GM21723 (cell line): ENCODE measurements around the gene CHST3.
"Not testable (repeated sequence)": the region's sequence is repeated elsewhere in the genome, so short reads cannot be mapped to it uniquely, and the experiment has no call there.

Source experiments
- ATAC-seq: cut with Tn5 transposase; IDR thresholded peaks from one replicate; pipeline ENCODE4 v1.9.1; 2021; ENCODE audit warnings: mild to moderate bottlenecking, moderate library complexity; ENCODE audit not compliant: unreplicated experiment

The CHST3 gene

DNA sequence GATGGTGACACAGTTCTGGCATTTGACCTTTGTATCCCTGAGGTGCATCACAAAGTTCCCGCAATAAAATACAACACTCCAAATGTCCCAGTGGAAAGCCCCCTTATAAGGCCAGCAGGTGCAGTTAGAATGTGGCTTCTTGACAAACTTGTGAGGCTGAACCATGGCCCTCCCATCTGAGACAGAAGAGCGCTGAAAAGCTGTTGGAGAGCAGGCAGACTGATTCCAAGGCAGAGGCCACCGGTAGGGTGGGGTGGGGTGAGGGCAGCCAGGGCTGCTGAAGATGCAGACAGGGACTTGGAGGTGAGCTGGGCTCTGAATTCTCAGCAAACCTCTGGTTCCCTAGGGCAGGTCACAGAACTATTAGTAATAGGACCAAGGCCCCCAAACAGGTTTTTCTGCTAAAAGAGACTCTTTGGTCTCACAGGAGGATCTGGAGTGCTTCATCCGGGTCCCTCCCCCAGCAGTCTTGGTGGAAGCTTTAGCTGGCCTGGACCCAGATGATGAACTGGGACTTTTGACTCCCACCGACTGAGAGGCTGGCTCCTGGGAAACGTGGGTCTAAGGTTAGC, 15.6 kb upstream of the CHST3 start:
- no peak for ATAC-seq

DNA sequence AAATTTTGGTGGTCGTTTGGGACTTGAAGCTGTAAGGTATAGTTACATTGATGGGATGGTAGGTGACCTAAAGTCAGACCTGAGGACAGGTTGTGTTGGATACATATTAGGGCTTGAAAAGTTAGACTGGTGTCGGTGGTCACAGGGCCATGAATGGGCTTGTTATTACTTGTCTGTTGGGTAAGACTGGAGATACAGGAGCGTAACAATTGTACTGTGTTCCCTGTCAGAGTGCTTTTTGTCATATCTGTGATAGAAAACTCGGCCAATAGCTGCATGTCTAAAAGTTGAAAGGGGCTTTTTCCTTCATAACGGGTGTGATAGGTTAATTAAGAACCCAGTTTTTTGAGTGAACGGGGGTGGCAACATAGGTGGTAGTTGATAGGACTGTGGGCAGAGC, 13.5 kb upstream of the CHST3 start:
- no peak for ATAC-seq

DNA sequence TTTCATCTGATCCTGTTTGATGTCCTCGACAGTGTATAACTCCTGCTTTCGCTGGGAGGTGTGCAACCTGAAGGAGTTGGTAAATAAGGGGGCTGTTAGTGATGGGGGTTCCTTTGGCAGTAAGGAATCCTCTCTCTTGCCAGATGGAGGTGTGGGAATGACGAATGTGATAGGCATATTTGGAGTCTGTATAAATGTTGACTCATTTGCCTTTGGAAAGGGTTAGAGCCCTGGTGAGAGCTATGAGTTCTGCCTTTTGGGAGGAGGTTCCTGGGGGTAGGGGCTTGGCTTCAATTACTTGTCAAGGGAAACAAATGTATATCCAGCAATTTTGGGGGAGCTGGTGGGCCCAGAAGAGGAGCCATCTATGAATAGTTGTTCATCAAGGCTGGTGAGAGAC, 11.4 kb upstream of the CHST3 start:
- ATAC-seq: no peak

GRCh38 chr10:71957546-71958275, 6.5 kb upstream of the CHST3 start:
- no peak for ATAC-seq

GRCh38 chr10:71959526-71959925, 4.7 kb upstream of the CHST3 start:
- no peak for ATAC-seq

DNA sequence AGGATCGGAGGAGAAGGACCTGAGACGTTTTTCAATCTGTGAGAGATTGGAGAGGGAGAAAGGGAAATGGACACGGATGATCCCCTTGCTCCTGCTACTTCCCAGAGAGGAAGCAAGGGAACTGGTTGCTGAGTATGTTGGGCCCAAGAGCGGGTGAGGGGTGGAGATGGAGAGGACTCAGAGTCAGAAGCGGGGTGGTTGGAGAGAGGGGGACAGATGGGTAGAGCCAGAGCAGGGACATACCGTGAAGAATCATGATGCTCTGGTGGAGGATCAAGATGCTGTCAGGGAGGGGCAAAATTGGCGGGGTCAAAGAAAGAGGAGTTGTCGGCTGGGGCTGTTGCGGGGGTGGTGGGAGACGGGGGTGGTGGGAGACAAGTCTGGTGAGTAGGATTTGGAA, 2.4 kb upstream of the CHST3 start:
- ATAC-seq: no peak

GRCh38 chr10:71962901-71963300, 1.3 kb upstream of the CHST3 start:
- ATAC-seq: no peak

GRCh38 chr10:71963351-71964097, 671 bp upstream of the CHST3 start:
- no peak for ATAC-seq

GRCh38 chr10:71964743-71965515, 734 bp downstream of the CHST3 start:
- ATAC-seq: no peak

DNA sequence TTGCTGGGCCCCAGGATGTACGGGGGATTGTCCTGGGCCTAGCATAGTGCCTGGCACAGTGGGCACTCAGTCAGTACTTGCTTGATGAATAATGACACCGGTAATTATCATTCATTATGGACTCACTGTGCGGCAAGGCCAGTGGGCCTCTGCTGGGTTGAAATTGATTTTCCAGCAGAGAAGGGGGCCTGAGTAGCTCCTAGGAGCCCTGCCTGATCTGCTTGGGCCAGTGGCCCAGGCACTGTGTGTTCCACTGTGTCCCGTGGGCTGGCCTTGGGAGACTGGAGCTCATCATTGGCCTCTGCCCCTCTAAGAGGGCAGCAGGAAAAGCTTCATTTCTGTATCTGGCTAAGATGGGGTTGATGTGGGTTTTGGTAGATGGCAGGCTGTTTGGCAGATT, 1.4 kb downstream of the CHST3 start:
- no peak for ATAC-seq

DNA sequence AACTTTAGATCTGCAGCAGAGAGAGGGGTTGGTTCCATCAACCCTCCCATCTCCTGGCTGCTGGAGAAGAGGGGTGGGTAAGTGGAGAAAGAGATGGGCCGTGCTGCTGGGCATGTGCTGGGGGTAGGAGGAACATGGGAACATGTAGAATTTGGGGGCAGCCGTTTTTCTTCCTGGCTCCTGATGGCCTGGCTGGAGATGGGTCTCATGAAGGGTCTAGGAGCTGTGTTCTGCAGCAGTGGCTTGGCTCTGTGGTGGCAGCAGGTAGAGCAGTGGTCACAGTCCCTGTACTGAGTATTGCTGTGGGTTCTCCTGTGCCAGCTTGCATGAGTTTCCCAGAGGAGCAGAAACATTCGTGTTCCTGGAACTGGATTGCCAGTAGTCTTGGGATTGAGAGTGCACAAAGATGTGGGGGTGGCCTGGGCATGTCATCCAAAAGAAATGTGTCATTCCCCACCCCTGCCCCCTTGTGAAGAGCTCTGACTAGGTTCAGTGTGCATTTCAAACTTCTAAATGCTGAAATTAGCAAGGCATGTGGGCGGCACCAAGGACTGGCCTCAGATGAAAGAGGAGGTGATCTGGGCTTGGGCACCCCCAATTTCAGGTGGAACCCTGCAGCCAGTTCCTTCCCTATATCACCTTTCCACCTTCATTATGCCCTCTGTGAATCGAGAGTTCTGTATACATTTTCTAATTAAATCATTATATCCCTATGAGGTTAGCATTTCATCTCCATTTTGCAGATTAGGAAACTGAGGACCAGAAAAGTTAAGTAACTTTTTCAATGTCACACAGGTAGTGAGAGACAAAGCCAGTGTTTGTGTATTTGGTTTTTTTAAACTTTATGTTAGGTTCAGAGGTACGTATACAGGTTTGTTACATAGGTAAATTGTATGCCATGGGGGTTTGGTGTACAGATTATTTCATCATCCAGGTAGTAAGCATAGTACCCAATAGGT, 2.1 kb downstream of the CHST3 start:
- ATAC-seq: no peak

DNA sequence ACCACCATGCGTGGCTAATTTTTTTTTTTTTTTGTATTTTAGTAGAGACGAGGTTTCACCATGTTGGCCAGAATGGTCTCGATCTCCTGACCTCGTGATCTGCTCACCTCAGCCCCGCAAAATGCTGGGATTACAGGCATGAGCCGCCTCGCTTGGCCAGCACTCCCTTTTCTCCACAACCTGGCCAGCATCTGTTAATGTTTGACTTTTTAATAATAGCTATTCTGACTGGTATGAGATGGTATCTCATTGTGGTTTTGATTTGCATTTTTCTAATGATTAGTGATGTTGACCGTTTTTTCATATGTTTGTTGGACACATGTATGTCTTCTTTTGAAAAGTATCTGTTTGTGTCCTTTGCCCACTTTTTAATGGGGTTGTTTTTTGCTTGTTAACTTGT, 3.8 kb downstream of the CHST3 start:
- not testable (repeated sequence) for ATAC-seq

DNA sequence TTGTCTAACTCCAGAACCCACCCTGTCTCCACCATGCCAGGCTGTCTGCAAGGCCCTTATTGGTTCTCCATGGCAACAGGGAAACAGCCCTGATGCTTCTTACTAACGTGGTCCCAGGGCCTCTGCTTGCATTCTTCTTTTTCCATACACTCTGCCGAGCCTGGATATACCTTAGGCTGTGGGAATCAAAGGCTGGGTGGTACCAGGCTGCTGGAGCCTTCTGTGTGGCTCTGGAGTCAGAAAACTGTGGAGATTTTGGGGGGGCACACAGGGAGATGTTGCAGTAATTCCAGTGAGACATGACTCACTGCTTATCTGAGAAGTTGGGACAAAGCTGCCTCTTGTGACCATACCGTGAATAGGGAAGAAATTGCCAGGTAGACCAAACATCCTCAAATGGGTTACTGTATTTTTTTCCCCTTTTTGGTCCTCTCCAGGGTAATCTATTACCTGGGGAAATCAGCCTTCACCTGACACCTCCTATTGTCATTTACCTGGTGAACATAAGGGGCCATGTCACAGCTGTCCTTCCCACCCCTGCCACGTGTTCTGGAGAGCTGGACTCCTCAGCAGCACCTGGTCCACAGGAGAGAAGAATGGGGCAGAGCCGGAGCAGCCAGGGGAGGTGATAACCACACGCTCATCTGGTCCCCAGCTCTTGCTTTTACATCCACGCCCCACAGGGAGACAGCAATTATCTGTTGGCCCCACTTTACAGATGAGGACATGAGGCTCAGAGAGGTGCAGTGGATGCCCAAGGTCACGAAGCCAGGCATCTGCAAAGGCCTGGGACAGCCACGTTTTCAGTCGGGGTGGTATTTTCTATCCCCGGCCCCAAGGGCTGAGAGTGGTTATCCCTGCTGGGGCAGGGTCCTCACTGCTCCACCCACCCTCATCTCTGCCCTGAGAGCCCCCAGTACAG, 4.6 kb downstream of the CHST3 start:
- ATAC-seq: no peak

DNA sequence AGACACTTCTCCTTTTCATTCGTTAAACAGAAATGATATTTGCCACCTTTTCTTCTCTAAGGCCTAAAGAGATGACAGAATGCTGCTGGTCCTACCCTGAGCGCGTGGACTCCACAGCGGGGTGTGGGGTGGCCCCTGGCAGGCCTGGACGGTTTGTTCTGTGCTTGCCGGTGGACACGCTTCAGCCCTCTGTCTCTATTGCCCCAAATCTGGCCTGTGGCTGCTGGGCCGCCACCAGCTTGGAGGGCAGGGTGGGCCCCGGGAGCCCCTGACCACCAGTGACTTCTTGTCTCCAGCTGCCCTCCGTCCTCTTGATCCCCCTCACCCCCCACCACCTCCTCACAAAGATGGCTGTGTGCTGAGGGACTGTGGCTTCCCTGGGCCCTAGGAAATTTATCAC, 5.7 kb downstream of the CHST3 start:
- ATAC-seq: no peak

DNA sequence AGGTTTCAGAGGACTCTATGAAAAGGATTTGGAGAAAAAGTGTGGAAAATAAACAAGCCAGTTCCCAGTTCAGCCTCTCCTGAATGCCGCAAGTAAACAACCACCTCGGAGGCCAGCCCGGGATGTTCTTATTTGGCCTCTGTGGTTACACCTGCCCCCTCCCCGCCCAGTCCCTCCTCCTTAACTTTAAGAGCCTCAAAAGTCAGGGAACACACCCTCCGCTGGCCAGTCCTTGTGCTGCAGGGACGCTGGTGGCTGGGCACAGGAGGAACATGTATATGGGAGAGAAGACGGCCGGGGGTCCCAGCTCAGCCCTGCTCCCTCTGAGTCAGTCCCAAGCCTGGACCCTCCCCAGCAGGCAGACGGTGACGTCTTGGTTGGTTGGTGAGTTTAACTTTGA, 6.1 kb downstream of the CHST3 start:
- no peak for ATAC-seq

DNA sequence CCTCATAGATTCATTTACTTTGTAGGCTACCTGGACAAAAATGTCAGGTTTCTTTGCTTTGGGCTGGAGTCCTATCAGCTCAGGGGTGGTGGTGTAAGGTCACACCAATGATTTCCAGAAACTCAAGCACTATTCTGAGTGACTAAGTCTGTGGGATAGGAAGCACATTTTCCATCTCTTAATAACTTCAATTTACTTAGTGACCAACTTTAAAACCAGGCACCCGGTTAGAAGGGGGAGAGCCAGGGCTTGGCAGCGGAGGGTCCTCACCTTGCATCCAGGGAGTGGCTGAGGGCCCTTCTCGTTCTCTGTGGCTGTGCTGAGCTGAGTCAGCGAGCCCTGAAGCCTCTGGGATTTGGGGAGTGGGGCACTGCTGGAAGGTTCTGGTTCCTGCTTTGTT, 6.7 kb downstream of the CHST3 start:
- ATAC-seq: no peak

- no peak for ATAC-seq
These were observed 7.1 kb downstream of the CHST3 start for GRCh38 chr10:71971311-71971731.

GRCh38 chr10:71971769-71972555, 7.8 kb downstream of the CHST3 start:
- no peak for ATAC-seq
